22Rv1 (cell line): ENCODE measurements around the gene MIPOL1.
A peak's percentile ranks its signal among the peaks of the same experiment; 100 is the strongest.

Source experiments
- CTCF ChIP-seq: fragments of 450-650 bp; IDR thresholded peaks from 2 replicates; pipeline ENCODE4 v1.5.1; 2017; ENCODE audit warnings: mild to moderate bottlenecking
- ZFX ChIP-seq: fragments of 450-650 bp; IDR thresholded peaks from 2 replicates; pipeline ENCODE4 v1.6.1; 2017; ENCODE audit warnings: antibody characterized with exemption, borderline replicate concordance

- peak; percentile 60 for TF ChIP-seq CTCF
- TF ChIP-seq ZFX = no peak
Measured at GRCh38 chr14:37597538-37597913, 399.8 kb downstream of the MIPOL1 start.
